ENCODE measurements around the gene GFRA1.

- no peak for TF ChIP-seq CTCF (IDR thresholded peaks at IDR 0.05)
- TF ChIP-seq POLR2AphosphoS5 (IDR thresholded peaks at IDR 0.05), result no peak
- no peak for TF ChIP-seq POLR2A (IDR thresholded peaks at IDR 0.05)
Observed at GRCh38 chr10:116159197-116159596, 113.8 kb downstream of the GFRA1 start.
